B cell (primary cell): ENCODE measurements around the gene AFTPH.

ENCODE experiments used
- EZH2 ChIP-seq: IDR thresholded peaks from 2 replicates; pipeline ENCODE4 v1.6.1; 2012; ENCODE audit warnings: borderline replicate concordance, low read depth, mild to moderate bottlenecking, moderate library complexity, low read length; ENCODE audit not compliant: insufficient read depth, poor library complexity, severe bottlenecking
- TF ChIP-seq, protein P1 (sequence below): fragments of 200-600 bp; IDR thresholded peaks from one replicate; pipeline ENCODE4 v1.8.0; 2022; ENCODE audit warnings: antibody characterized with exemption, mild to moderate bottlenecking

DNA sequence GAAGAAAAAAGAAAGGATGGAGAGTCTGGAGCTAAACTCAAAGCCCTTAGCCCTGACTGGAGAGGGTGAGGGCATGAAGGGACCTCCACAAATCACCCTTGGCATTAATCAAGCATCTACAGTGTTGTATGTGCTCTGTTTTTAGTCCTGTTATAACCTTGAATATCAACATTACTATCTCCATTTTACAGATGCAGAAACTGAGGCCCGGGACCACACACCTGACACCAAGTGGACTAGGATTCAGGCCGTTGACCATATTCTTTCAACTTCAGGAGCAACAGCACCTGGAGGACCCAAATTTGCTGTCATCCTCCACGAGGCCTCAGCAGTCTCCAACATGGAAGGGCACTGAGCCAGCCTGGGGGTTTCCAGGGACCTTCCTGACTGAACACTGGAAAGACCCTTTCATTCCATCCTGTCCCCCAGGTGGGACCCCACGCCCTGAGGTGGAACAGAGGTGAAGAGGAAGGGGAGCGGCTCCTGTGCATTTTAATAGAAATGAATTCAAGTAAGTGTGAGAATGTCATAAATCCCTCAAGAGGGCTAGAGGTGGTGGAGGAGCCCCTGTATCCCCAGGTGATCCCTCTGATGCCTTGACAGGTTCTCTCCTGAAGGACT is 88.6 kb downstream of the AFTPH start:
- no peak for TF ChIP-seq EZH2
- TF ChIP-seq, protein P1, sequence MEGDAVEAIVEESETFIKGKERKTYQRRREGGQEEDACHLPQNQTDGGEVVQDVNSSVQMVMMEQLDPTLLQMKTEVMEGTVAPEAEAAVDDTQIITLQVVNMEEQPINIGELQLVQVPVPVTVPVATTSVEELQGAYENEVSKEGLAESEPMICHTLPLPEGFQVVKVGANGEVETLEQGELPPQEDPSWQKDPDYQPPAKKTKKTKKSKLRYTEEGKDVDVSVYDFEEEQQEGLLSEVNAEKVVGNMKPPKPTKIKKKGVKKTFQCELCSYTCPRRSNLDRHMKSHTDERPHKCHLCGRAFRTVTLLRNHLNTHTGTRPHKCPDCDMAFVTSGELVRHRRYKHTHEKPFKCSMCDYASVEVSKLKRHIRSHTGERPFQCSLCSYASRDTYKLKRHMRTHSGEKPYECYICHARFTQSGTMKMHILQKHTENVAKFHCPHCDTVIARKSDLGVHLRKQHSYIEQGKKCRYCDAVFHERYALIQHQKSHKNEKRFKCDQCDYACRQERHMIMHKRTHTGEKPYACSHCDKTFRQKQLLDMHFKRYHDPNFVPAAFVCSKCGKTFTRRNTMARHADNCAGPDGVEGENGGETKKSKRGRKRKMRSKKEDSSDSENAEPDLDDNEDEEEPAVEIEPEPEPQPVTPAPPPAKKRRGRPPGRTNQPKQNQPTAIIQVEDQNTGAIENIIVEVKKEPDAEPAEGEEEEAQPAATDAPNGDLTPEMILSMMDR = no peak
